ENCODE measurements around the gene ZNF410.
"Not testable (repeated sequence)": the region's sequence is repeated elsewhere in the genome, so short reads cannot be mapped to it uniquely, and the experiment has no call there.

GRCh38 chr14:73919457-73919856 is 32.8 kb downstream of the ZNF410 start:
- not testable (repeated sequence) for TF ChIP-seq TARDBP (IDR thresholded peaks at IDR 0.05); SUZ12 (IDR thresholded peaks at IDR 0.05); LEF1 (IDR thresholded peaks at IDR 0.05; ENCODE audit: borderline replicate concordance); SP1 (IDR thresholded peaks at IDR 0.05); FOXA1 (IDR thresholded peaks at IDR 0.05); FOXK2 (IDR thresholded peaks at IDR 0.05); FOXM1 (IDR thresholded peaks at IDR 0.05; ENCODE audit: borderline replicate concordance); ARNT (IDR thresholded peaks at IDR 0.05)
- TF ChIP-seq, protein P1, sequence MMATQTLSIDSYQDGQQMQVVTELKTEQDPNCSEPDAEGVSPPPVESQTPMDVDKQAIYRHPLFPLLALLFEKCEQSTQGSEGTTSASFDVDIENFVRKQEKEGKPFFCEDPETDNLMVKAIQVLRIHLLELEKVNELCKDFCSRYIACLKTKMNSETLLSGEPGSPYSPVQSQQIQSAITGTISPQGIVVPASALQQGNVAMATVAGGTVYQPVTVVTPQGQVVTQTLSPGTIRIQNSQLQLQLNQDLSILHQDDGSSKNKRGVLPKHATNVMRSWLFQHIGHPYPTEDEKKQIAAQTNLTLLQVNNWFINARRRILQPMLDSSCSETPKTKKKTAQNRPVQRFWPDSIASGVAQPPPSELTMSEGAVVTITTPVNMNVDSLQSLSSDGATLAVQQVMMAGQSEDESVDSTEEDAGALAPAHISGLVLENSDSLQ (IDR thresholded peaks at IDR 0.05), result not testable (repeated sequence)
